ENCODE measurements around the gene ATP8B4. TPM values are rescaled to one million over a fixed set of nuclear protein-coding genes. Genes with fewer than 3 reads are reported as not detected.
A peak's percentile ranks its signal among the peaks of the same experiment; 100 is the strongest.

Gene ATP8B4
- total RNA-seq, 2 donors from 2014 or later, result 16.8 to 16.9 TPM

GRCh38 chr15:50057196-50057595, 61.8 kb downstream of the ATP8B4 start:
- no peak overlapping the region for H3K27ac ChIP-seq

GRCh38 chr15:50055750-50056157, 63.3 kb downstream of the ATP8B4 start:
- no peak for DNase-seq (ENCODE audit: low spot score)
- Histone ChIP-seq H3K27ac (peak overlapping the region in 1 of 2 donors; percentile 58), H3K9me3 (no peaks in the 10 kb centered on the region), H3K36me3 (no peaks in the 10 kb centered on the region), H3K27me3 (replicated peaks; ENCODE audit: insufficient read depth) (no peaks in the 10 kb centered on the region), H3K4me3 (no peak overlapping the region), H3K4me1 (ENCODE audit: control insufficient read depth in 1 of 2, low read depth in 2 of 2) (peaks cover 4 to 16% of the 10 kb centered on the region in 2 donors)
- no peak for ATAC-seq (ENCODE audit: insufficient number of reproducible peaks, low FRiP score, low read depth)
- no peak for TF ChIP-seq CTCF (IDR thresholded peaks at IDR 0.05)

More at GRCh38 chr15:50057196-50057595, 61.8 kb downstream of the ATP8B4 start:
- TF ChIP-seq CTCF (IDR thresholded peaks at IDR 0.05), result no peak
- no peaks in the 10 kb centered on the region for H3K36me3 ChIP-seq
- no peak overlapping the region for H3K4me3 ChIP-seq
- H3K9me3 ChIP-seq, result no peaks in the 10 kb centered on the region
- DNase-seq (ENCODE audit: low spot score) (no peak), ATAC-seq (ENCODE audit: insufficient number of reproducible peaks, low FRiP score, low read depth) (no peak)
- peaks cover 4 to 16% of the 10 kb centered on the region in 2 donors for H3K4me1 ChIP-seq (ENCODE audit: control insufficient read depth in 1 of 2, low read depth in 2 of 2)
- no peaks in the 10 kb centered on the region for H3K27me3 ChIP-seq (replicated peaks; ENCODE audit: insufficient read depth)

GRCh38 chr15:50055332-50055731, 63.7 kb downstream of the ATP8B4 start:
- H3K4me1 ChIP-seq (ENCODE audit: control insufficient read depth in 1 of 2, low read depth in 2 of 2), result peaks cover 4 to 16% of the 10 kb centered on the region in 2 donors

DNA sequence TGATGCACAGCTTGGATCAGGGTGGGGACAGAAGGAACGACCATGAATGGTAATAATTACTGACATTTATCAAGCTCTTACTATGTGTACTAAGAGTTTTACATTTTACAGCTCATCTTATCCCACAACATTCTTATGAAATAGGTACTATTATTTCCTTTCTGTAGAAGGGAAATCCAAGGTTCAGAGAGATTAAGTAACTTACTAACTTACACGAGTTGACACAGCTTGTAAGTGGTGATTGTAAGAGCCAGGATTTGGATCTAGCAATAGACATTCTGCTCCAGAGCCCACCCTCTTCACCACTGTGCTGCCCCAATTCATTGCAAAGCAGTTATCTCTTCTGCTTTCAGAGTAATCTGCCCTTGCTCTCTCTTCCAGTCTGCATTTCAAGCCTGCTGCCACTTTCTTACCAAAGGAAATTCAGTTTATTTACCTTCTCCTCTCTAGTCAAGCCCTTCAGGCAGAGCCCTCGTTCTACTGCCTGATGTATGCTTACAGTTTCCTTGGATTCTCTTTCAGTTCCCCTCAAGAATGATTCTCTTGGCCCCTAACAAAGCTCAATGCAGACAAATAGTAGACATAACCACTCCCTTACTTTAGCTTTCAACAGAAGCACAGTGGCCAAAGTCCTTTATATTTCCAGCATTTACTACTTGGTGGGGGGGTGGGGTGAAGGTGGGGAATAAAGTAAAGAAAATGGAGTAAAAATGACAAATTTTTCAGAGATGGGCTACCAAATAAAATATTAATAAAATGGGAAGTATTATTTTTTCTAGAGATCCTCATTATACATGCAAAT, 65.8 kb downstream of the ATP8B4 start:
- no peak for DNase-seq (ENCODE audit: low spot score)

More at GRCh38 chr15:50055332-50055731, 63.7 kb downstream of the ATP8B4 start:
- H3K36me3 ChIP-seq, result no peaks in the 10 kb centered on the region
- no peak for TF ChIP-seq CTCF (IDR thresholded peaks at IDR 0.05)
- no peaks in the 10 kb centered on the region for H3K9me3 ChIP-seq
- ATAC-seq (ENCODE audit: insufficient number of reproducible peaks, low FRiP score, low read depth) (no peak), DNase-seq (ENCODE audit: low spot score) (no peak)
- H3K27me3 ChIP-seq (replicated peaks; ENCODE audit: insufficient read depth), result no peaks in the 10 kb centered on the region
- H3K4me3 ChIP-seq, result peak overlapping the region; percentile 57
- H3K27ac ChIP-seq, result peak overlapping the region; percentile 33 to 58

More for the DNA sequence above, 65.8 kb downstream of the ATP8B4 start:
- Histone ChIP-seq H3K27ac (no peak overlapping the region), H3K36me3 (no peaks in the 10 kb centered on the region), H3K27me3 (replicated peaks; ENCODE audit: insufficient read depth) (no peaks in the 10 kb centered on the region), H3K4me1 (ENCODE audit: control insufficient read depth in 1 of 2, low read depth in 2 of 2) (peaks cover 4 to 16% of the 10 kb centered on the region in 2 donors), H3K9me3 (no peaks in the 10 kb centered on the region), H3K4me3 (no peak overlapping the region)
- no peak for ATAC-seq (ENCODE audit: insufficient number of reproducible peaks, low FRiP score, low read depth)
- no peak for TF ChIP-seq CTCF (IDR thresholded peaks at IDR 0.05)
